Measurements from ENCODE around the gene PLXNB3. TPM values are rescaled to one million over a fixed set of nuclear protein-coding genes. Genes with fewer than 3 reads are reported as not detected.
A peak's percentile ranks its signal among the peaks of the same experiment; 100 is the strongest.

Gene PLXNB3
- total RNA-seq, 1 donor from 2014 or later = 1.0 TPM

DNA sequence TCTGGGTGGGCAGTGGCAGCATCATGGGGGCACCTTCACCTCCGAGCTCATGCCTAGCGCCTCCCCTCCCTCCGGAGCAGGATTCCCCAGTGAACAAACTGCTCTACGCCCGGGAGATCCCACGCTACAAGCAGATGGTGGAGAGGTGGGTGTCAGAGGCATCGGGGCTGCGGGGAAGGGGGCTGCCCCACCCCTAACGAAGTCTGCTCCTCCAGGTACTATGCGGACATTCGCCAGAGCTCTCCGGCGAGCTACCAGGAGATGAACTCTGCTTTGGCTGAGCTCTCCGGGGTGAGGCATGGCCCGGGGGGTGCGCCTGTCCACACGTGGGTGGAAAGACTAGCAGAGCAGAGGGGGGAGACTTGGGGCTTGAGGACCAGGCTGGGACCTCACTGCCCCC lies 14.1 kb downstream of the PLXNB3 start:
- Histone ChIP-seq H3K36me3 (ENCODE audit: control insufficient read depth in 3 of 3, insufficient read depth in 3 of 3, low read length in 3 of 3) (peaks cover 2 to 3% (median 3%) of the 10 kb centered on the region in 3 donors), H3K9me3 (ENCODE audit: control insufficient read depth in 3 of 3, low read length in 3 of 3) (no peaks in the 10 kb centered on the region), H3K27ac (ENCODE audit: low read depth, low read length) (no peak overlapping the region), H3K27me3 (ENCODE audit: control insufficient read depth in 3 of 3, insufficient read depth in 3 of 3, low read length in 3 of 3) (no peaks in the 10 kb centered on the region), H3K9ac (ENCODE audit: low read depth in 1 of 3, low read length in 3 of 3) (no peak overlapping the region), H3K4me1 (ENCODE audit: control insufficient read depth in 3 of 3, insufficient read depth in 3 of 3, low read length in 3 of 3) (peaks cover 13 to 36% (median 25%) of the 10 kb centered on the region in 3 donors), H3K4me3 (ENCODE audit: low read length in 3 of 3) (no peak overlapping the region)

DNA sequence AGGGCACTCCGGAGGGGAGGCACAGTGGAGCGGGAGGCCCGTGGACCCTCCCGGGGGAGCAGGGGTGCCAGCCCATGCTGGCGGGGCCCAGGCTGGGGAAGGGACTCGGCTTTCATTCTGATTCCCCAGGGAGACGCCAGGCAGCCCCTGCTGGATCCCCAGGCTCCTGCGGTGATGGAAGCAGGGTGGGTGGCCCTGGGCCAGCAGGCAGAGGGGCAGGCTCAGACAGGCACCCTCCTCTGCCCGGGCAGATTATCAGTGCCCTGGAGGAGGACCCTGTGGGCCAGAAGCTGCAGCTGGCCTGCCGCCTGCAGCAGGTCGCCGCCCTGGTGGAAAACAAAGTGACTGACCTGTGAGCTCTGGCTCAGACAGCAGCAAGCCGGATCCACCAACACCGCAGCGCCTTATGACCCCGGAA lies 14.6 kb downstream of the PLXNB3 start:
- H3K4me3 ChIP-seq (ENCODE audit: low read length in 3 of 3) = no peak overlapping the region
- H3K27me3 ChIP-seq (ENCODE audit: control insufficient read depth in 3 of 3, insufficient read depth in 3 of 3, low read length in 3 of 3) = no peaks in the 10 kb centered on the region
- H3K27ac ChIP-seq (ENCODE audit: low read depth, low read length) = no peak overlapping the region
- peaks cover 18 to 41% (median 30%) of the 10 kb centered on the region in 3 donors for H3K4me1 ChIP-seq (ENCODE audit: control insufficient read depth in 3 of 3, insufficient read depth in 3 of 3, low read length in 3 of 3)
- H3K36me3 ChIP-seq (ENCODE audit: control insufficient read depth in 3 of 3, insufficient read depth in 3 of 3, low read length in 3 of 3) = peaks cover 2 to 3% (median 3%) of the 10 kb centered on the region in 3 donors
- no peaks in the 10 kb centered on the region for H3K9me3 ChIP-seq (ENCODE audit: control insufficient read depth in 3 of 3, low read length in 3 of 3)
- no peak overlapping the region for H3K9ac ChIP-seq (ENCODE audit: low read depth in 1 of 3, low read length in 3 of 3)

DNA sequence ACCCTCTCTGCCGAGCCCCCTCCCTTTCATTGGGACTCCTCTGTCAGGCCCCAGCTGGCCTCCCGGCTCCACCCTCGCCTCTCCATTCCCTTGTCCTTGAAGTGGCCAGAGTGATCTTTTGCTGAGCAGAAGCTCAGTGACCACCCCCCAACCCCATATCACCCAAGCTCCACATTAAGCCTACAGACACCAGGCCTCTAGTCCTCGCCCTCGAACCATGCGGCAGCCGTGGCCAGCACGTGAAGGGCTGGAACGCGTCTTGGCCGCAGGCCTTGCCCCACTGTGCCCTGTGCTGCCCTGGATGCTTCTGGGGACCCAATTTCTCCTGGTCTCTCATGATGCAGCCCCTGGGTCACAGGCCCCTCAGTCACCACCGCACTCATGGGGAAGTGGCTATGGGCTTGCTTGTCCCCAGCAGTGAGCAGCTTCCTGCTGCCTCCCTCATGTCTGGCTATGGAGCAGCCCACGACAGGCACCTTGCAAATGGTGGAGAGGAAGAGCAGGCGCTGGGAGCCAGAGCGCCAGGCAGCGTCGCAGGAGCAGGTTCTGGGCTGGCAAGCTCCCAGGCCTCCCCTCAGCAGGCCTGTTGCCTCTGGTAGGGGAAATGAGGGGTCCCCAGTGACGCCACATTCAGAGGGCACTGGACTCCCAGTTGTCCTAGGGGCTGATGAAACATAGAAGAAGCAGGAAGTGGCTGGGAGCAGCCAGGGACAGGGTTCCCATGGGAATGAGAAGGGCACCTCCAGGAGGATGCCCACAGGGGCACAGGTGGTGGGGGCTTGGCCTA lies 16.0 kb downstream of the PLXNB3 start:
- H3K9me3 ChIP-seq (ENCODE audit: control insufficient read depth in 3 of 3, low read length in 3 of 3) = no peaks in the 10 kb centered on the region
- H3K9ac ChIP-seq (ENCODE audit: low read depth in 1 of 3, low read length in 3 of 3) = peak overlapping the region; percentile 30 to 64 (median 60)
- H3K27ac ChIP-seq (ENCODE audit: low read depth, low read length) = peak overlapping the region; percentile 91
- H3K4me1 ChIP-seq (ENCODE audit: control insufficient read depth in 3 of 3, insufficient read depth in 3 of 3, low read length in 3 of 3) = peaks cover 19 to 46% (median 30%) of the 10 kb centered on the region in 3 donors
- no peaks in the 10 kb centered on the region for H3K27me3 ChIP-seq (ENCODE audit: control insufficient read depth in 3 of 3, insufficient read depth in 3 of 3, low read length in 3 of 3)
- H3K4me3 ChIP-seq (ENCODE audit: low read length in 3 of 3) = peak overlapping the region in 2 of 3 donors; percentile 20 to 49
- H3K36me3 ChIP-seq (ENCODE audit: control insufficient read depth in 3 of 3, insufficient read depth in 3 of 3, low read length in 3 of 3) = peaks cover 2 to 6% (median 3%) of the 10 kb centered on the region in 3 donors

DNA sequence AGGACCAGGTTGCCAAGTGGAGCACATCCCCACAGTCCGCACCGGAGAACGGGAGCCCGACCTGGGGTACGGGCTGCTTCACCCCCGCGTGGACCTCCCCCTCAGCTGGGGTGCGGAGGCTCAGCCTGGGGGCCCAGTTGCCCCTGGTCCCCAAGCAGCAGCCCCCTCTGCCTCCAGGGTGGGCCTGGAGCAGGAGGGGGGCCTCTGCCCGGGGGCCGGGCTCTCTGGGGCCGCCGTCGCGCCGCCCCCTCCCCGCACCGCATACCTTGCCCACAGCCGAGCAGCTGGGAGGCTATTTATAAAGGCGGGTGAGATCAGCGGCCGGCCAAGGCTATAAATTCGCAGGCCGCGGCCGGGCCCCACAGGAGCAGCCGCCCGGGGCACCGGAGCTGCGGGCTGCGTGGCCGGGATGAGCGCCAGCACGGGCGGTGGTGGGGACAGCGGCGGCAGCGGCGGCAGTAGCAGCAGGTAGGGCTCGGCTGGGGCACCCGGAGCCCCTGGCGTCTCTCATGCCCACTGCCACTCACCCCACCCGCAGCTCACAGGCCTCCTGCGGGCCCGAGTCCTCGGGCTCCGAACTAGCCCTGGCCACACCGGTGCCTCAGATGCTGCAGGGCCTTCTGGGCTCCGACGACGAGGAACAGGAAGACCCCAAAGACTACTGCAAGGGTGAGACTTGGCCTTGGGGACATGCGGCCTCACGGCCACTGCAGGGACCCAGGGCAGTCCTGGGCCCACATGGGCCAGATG lies 16.8 kb downstream of the PLXNB3 start, which contains the start of gene SRPK3:
Gene SRPK3, plus strand, starts transcription at position 364 of the 750 bp plus-strand sequence. Its CDS starts 46 bp downstream, at position 410.
- no peaks in the 10 kb centered on the region for H3K27me3 ChIP-seq (ENCODE audit: control insufficient read depth in 3 of 3, insufficient read depth in 3 of 3, low read length in 3 of 3)
- H3K36me3 ChIP-seq (ENCODE audit: control insufficient read depth in 3 of 3, insufficient read depth in 3 of 3, low read length in 3 of 3) = peaks cover 4 to 8% (median 7%) of the 10 kb centered on the region in 3 donors
- H3K4me1 ChIP-seq (ENCODE audit: control insufficient read depth in 3 of 3, insufficient read depth in 3 of 3, low read length in 3 of 3) = peaks cover 19 to 49% (median 30%) of the 10 kb centered on the region in 3 donors
- peak within 1 kb of the TSS; percentile 54 to 71 (median 65) for H3K4me3 ChIP-seq (ENCODE audit: low read length in 3 of 3)
- H3K9ac ChIP-seq (ENCODE audit: low read depth in 1 of 3, low read length in 3 of 3) = peak within 1 kb of the TSS; percentile 68 to 94 (median 90)
- no peaks in the 10 kb centered on the region for H3K9me3 ChIP-seq (ENCODE audit: control insufficient read depth in 3 of 3, low read length in 3 of 3)
- peak within 1 kb of the TSS; percentile 91 for H3K27ac ChIP-seq (ENCODE audit: low read depth, low read length)

DNA sequence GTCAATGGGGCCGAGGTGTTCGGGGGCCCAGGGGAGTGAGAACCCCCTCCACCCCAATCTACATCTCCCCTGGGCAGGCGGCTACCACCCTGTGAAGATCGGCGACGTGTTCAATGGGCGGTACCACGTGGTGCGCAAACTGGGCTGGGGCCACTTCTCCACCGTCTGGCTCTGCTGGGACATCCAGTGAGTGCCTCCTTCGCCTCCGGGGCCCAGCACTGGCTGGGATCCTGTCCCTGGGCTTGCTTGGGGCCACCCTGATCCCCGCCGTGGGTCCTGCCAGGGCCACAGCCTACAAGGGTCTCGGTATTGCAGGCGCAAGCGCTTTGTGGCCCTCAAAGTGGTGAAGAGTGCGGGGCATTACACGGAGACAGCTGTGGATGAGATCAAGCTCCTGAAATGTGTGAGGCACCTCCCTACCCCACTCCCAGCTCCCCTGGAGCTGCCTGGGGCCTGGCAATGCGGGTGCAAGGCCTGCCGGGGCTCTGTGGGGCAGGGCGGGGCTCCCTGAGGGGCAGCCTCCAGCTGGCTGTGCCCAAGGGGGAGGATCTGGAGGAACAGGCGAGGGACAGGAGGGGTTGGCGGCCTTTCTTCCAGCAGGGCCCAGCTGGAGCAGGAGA lies 17.5 kb downstream of the PLXNB3 start:
- Histone ChIP-seq H3K4me3 (ENCODE audit: low read length in 3 of 3) (peak overlapping the region; percentile 54 to 71 (median 65)), H3K27ac (ENCODE audit: low read depth, low read length) (peak overlapping the region; percentile 91), H3K9ac (ENCODE audit: low read depth in 1 of 3, low read length in 3 of 3) (peak overlapping the region; percentile 68 to 94 (median 90)), H3K4me1 (ENCODE audit: control insufficient read depth in 3 of 3, insufficient read depth in 3 of 3, low read length in 3 of 3) (peaks cover 19 to 53% (median 30%) of the 10 kb centered on the region in 3 donors), H3K9me3 (ENCODE audit: control insufficient read depth in 3 of 3, low read length in 3 of 3) (no peaks in the 10 kb centered on the region), H3K36me3 (ENCODE audit: control insufficient read depth in 3 of 3, insufficient read depth in 3 of 3, low read length in 3 of 3) (peaks cover 7 to 15% (median 11%) of the 10 kb centered on the region in 3 donors), H3K27me3 (ENCODE audit: control insufficient read depth in 3 of 3, insufficient read depth in 3 of 3, low read length in 3 of 3) (no peaks in the 10 kb centered on the region)

DNA sequence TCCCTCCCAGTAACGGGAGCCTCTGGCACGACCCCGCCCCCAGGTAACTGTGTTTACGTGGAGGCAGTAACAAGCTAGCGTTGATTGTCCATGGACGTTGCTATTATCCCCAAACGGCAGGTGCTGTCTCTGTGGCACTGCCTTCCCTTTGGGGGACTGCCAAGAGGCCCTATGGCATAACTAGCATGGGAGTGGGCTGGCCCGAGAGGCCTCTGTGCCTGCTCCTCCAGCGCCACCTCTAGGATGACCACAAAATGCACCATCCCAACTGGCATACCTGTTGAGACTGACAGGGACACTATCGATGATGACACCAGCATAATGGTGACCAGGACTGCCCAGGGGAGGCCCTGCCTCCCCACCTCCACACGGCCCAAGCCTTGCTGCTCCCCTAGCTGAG lies 18.3 kb downstream of the PLXNB3 start:
- Histone ChIP-seq H3K27me3 (ENCODE audit: control insufficient read depth in 3 of 3, insufficient read depth in 3 of 3, low read length in 3 of 3) (no peaks in the 10 kb centered on the region), H3K9me3 (ENCODE audit: control insufficient read depth in 3 of 3, low read length in 3 of 3) (no peaks in the 10 kb centered on the region), H3K4me1 (ENCODE audit: control insufficient read depth in 3 of 3, insufficient read depth in 3 of 3, low read length in 3 of 3) (peaks cover 19 to 53% (median 33%) of the 10 kb centered on the region in 3 donors), H3K9ac (ENCODE audit: low read depth in 1 of 3, low read length in 3 of 3) (peak overlapping the region in 2 of 3 donors; percentile 68 to 94), H3K27ac (ENCODE audit: low read depth, low read length) (peak overlapping the region; percentile 91), H3K36me3 (ENCODE audit: control insufficient read depth in 3 of 3, insufficient read depth in 3 of 3, low read length in 3 of 3) (peaks cover 7 to 18% (median 13%) of the 10 kb centered on the region in 3 donors), H3K4me3 (ENCODE audit: low read length in 3 of 3) (peak overlapping the region; percentile 38 to 65 (median 60))

DNA sequence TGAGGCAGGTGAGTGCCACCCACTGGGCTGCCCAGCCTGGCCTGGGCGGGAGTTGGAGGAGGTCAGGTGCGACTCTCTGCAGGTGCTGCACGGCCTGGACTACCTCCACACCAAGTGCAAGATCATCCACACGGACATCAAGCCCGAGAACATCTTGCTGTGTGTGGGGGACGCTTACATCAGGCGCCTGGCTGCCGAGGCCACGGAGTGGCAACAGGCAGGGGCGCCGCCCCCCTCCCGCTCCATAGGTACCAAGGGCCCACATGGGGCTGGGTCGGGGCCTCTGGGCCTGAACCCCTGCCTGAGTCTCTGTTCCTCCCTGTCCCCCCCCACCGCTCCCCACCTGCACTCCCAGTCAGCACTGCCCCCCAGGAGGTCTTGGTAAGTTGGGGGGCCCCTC lies 18.8 kb downstream of the PLXNB3 start:
- no peaks in the 10 kb centered on the region for H3K9me3 ChIP-seq (ENCODE audit: control insufficient read depth in 3 of 3, low read length in 3 of 3)
- H3K27me3 ChIP-seq (ENCODE audit: control insufficient read depth in 3 of 3, insufficient read depth in 3 of 3, low read length in 3 of 3) = no peaks in the 10 kb centered on the region
- H3K9ac ChIP-seq (ENCODE audit: low read depth in 1 of 3, low read length in 3 of 3) = peak overlapping the region in 2 of 3 donors; percentile 68 to 94
- H3K36me3 ChIP-seq (ENCODE audit: control insufficient read depth in 3 of 3, insufficient read depth in 3 of 3, low read length in 3 of 3) = peaks cover 7 to 19% (median 18%) of the 10 kb centered on the region in 3 donors
- peak overlapping the region in 2 of 3 donors; percentile 60 to 65 for H3K4me3 ChIP-seq (ENCODE audit: low read length in 3 of 3)
- no peak overlapping the region for H3K27ac ChIP-seq (ENCODE audit: low read depth, low read length)
- H3K4me1 ChIP-seq (ENCODE audit: control insufficient read depth in 3 of 3, insufficient read depth in 3 of 3, low read length in 3 of 3) = peaks cover 19 to 53% (median 35%) of the 10 kb centered on the region in 3 donors

DNA sequence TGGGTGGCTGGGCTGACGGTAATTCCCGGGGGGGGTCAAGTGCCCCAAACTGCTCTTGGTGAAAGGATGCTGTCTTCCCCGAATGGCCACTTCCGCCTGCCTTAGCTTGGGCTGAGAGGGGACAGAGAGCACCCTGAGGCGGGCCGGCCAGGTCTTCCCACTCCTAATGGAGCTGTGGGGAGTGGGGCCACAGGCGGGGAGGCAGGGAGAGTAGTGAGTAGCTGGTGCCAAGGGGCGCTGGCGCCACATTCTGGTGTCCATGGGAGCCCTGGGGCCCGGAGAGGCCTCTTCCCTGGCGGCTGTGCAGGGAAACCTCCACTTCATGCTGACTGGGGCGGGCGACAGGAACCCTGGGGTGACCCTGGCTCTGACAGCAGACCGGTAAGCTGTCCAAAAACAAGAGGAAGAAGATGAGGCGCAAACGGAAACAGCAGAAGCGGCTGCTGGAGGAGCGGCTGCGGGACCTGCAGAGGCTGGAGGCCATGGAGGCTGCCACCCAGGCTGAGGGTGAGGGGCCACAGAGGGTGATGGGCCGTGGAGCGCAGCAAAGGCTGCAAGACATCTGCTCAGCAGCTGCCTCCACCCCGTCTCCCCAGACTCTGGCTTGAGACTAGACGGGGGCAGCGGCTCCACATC lies 19.4 kb downstream of the PLXNB3 start:
- Histone ChIP-seq H3K36me3 (ENCODE audit: control insufficient read depth in 3 of 3, insufficient read depth in 3 of 3, low read length in 3 of 3) (peaks cover 7 to 21% (median 18%) of the 10 kb centered on the region in 3 donors), H3K27ac (ENCODE audit: low read depth, low read length) (no peak overlapping the region), H3K4me1 (ENCODE audit: control insufficient read depth in 3 of 3, insufficient read depth in 3 of 3, low read length in 3 of 3) (peaks cover 19 to 50% (median 35%) of the 10 kb centered on the region in 3 donors), H3K4me3 (ENCODE audit: low read length in 3 of 3) (no peak overlapping the region), H3K9ac (ENCODE audit: low read depth in 1 of 3, low read length in 3 of 3) (peak overlapping the region in 1 of 3 donors; percentile 40), H3K9me3 (ENCODE audit: control insufficient read depth in 3 of 3, low read length in 3 of 3) (no peaks in the 10 kb centered on the region), H3K27me3 (ENCODE audit: control insufficient read depth in 3 of 3, insufficient read depth in 3 of 3, low read length in 3 of 3) (no peaks in the 10 kb centered on the region)

DNA sequence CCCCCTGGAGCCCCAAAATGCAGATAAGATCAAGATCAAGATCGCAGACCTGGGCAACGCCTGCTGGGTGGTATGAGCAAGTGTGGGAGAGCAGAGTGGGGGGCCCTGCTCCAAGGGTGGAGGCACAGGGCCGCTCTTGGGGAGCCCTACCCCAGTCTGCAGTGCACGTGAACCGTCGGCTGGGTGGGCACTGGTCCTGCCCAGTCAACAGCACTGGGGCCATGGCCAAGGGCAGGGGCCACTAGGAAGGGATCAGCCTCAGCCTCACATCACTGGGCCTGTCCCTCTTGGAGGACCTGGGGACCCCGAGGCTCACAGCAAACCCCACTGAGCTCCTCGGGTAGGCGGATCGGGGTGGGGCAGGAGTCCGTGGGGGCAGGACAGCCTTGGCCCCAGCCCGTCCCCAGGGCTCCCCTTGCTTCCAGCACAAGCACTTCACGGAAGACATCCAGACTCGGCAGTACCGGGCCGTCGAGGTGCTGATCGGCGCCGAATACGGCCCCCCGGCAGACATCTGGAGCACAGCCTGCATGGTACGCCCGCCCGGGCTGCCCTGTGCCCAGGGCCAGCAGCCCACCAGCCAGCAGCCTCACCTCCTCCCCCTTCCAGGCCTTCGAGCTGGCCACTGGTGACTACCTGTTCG lies 20.4 kb downstream of the PLXNB3 start:
- Histone ChIP-seq H3K4me3 (ENCODE audit: low read length in 3 of 3) (no peak overlapping the region), H3K4me1 (ENCODE audit: control insufficient read depth in 3 of 3, insufficient read depth in 3 of 3, low read length in 3 of 3) (peaks cover 19 to 45% (median 33%) of the 10 kb centered on the region in 3 donors), H3K9me3 (ENCODE audit: control insufficient read depth in 3 of 3, low read length in 3 of 3) (no peaks in the 10 kb centered on the region), H3K36me3 (ENCODE audit: control insufficient read depth in 3 of 3, insufficient read depth in 3 of 3, low read length in 3 of 3) (peaks cover 9 to 25% (median 18%) of the 10 kb centered on the region in 3 donors), H3K27me3 (ENCODE audit: control insufficient read depth in 3 of 3, insufficient read depth in 3 of 3, low read length in 3 of 3) (no peaks in the 10 kb centered on the region), H3K9ac (ENCODE audit: low read depth in 1 of 3, low read length in 3 of 3) (peak overlapping the region in 1 of 3 donors; percentile 16), H3K27ac (ENCODE audit: low read depth, low read length) (no peak overlapping the region)
